Activated CD8-positive, alpha-beta T cell treated with anti-CD3 and anti-CD28 coated beads for 36 hours (primary cell): ENCODE data around the gene GSDME. TPM values are rescaled to one million over a fixed set of nuclear protein-coding genes. Genes with fewer than 3 reads are reported as not detected.
A peak's percentile ranks its signal among the peaks of the same experiment; 100 is the strongest.

Experiments used
- ATAC-seq: fragments of 200-7000 bp; cut with Tn5 transposase; one replicate; pipeline ENCODE4 v1.10.0; 2021; ENCODE audit warnings: mild to moderate bottlenecking, moderate library complexity
- CTCF ChIA-PET: fragments of 350-600 bp; sonication (Branson Sonifier 250); formaldehyde crosslinking; loops from one replicate; lab custom pipeline; 2021; ENCODE audit warnings: antibody characterized with exemption; lab: Charles Lee
- POLR2A ChIA-PET: fragments of 350-600 bp; sonication (Branson Sonifier 250); formaldehyde crosslinking; loops from one replicate; lab custom pipeline; 2021; ENCODE audit warnings: antibody characterized with exemption; lab: Charles Lee
- DNase-seq: peaks from one replicate; pipeline ENCODE4 v3.0.0-alpha.2; 2020
- H3K27ac Mint-ChIP-seq: one replicate; pipeline ENCODE4 v1.8.0; 2021; ENCODE audit warnings: mild to moderate bottlenecking, mixed read lengths
- H3K27me3 Mint-ChIP-seq: one replicate; pipeline ENCODE4 v1.8.0; 2021; ENCODE audit warnings: mixed read lengths
- H3K36me3 Mint-ChIP-seq: one replicate; pipeline ENCODE4 v1.8.0; 2021; ENCODE audit warnings: low read depth, mixed read lengths
- H3K4me1 Mint-ChIP-seq: one replicate; pipeline ENCODE4 v1.8.0; 2021; ENCODE audit warnings: low read depth, mixed read lengths
- H3K4me3 Mint-ChIP-seq: one replicate; pipeline ENCODE4 v1.8.0; 2021; ENCODE audit warnings: mild to moderate bottlenecking, moderate library complexity, mixed read lengths
- H3K9me3 Mint-ChIP-seq: one replicate; pipeline ENCODE4 v1.8.0; 2021; ENCODE audit warnings: mixed read lengths
- intact Hi-C: fragments of 100-400 bp; cut with micrococcal nuclease; formaldehyde crosslinking; loops from one replicate; pipeline ENCODE4 v1.10.0; 2022
- total RNA-seq, 2 experiments: library from RNA; stranded (reverse); gene quantifications; one replicate each; pipeline ENCODE4 v1.2.3, GENCODE V29; 2021
- TF ChIP-seq, protein P1 (sequence below): fragments of 200-600 bp; IDR thresholded peaks from one replicate; pipeline ENCODE4 v1.8.0; 2022; ENCODE audit warnings: antibody characterized with exemption, mild to moderate bottlenecking

The GSDME gene
- total RNA-seq, 2 experiments from 2014 or later: 5.2 to 6.1 TPM

DNA sequence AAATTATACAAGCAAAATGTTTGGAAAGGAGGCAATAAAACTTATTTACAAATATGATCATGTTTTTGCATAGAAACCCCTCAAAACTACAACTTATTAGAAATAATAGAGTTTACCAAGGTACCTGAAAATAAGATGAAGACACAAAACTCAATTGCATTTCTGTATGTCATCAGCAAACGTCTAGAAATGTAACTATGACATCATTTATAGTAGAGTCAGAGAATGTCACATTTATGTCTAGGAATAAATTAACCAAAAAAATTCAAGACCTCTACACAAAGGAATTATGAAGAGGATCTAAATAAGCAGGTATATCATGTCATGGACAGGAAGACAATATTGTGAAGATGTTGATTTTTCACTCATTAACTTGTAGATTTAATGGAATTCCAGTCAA lies 103.0 kb downstream of the GSDME start:
- ATAC-seq (no peak), DNase-seq (no peak)
- ChIA-PET CTCF (interaction anchor here (1.0 to 1.9 kb wide), 2 partner anchors 11 kb away, joined by 4 to 5 read pairs; no protein-coding TSS in a partner anchor), POLR2A (no interaction called here)
- H3K27me3 Mint-ChIP-seq: no peaks in the 10 kb centered on the region
- H3K4me1 Mint-ChIP-seq: peaks cover 12% of the 10 kb centered on the region
- no peak overlapping the region for H3K27ac Mint-ChIP-seq
- TF ChIP-seq, protein P1, sequence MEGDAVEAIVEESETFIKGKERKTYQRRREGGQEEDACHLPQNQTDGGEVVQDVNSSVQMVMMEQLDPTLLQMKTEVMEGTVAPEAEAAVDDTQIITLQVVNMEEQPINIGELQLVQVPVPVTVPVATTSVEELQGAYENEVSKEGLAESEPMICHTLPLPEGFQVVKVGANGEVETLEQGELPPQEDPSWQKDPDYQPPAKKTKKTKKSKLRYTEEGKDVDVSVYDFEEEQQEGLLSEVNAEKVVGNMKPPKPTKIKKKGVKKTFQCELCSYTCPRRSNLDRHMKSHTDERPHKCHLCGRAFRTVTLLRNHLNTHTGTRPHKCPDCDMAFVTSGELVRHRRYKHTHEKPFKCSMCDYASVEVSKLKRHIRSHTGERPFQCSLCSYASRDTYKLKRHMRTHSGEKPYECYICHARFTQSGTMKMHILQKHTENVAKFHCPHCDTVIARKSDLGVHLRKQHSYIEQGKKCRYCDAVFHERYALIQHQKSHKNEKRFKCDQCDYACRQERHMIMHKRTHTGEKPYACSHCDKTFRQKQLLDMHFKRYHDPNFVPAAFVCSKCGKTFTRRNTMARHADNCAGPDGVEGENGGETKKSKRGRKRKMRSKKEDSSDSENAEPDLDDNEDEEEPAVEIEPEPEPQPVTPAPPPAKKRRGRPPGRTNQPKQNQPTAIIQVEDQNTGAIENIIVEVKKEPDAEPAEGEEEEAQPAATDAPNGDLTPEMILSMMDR: no peak
- no peak overlapping the region for H3K4me3 Mint-ChIP-seq
- H3K36me3 Mint-ChIP-seq: peaks cover 23% of the 10 kb centered on the region
- intact Hi-C loops: no loop called here
- H3K9me3 Mint-ChIP-seq: no peaks in the 10 kb centered on the region

DNA sequence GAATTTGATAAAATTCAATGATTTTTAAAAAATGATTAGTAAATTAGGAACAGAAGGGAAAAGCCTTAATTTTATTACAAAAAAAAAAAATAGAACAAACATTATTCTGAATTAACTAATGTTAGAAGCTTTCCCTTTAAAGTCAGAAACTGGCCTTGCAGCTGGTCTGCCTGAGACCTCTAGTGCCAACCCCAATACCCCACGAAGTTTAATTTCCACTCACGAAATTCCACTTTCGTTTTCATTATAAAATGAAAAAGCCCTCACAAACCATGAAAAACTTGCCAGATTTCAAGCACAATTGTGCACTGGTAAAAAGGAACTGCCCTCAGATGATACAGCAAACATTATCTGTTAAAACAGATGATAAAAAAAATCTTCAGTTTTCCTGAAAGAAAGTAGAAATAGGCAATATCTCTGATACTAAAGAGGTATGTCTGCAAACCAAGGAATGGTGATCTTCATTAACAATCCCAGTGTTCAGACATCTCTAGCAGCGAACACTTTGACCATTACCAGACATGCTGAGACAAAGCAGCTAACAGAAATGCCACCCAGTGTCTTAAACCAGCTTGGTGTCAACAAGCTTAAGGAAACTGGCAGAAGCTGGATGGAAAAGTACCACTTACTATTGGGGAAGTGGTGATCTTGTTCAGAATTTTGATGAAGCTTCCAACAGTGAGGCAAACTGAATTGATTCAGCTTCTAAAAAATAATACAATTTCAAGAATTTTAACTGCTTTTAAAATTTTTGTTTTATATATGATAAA lies 103.8 kb downstream of the GSDME start:
- POLR2A ChIA-PET: no interaction called here
- H3K36me3 Mint-ChIP-seq: peaks cover 18% of the 10 kb centered on the region
- H3K27ac Mint-ChIP-seq: peak overlapping the region; percentile 30
- H3K27me3 Mint-ChIP-seq: no peaks in the 10 kb centered on the region
- peaks cover 12% of the 10 kb centered on the region for H3K4me1 Mint-ChIP-seq
- no peak for ATAC-seq
- CTCF ChIA-PET: interaction anchor here (1.9 kb wide), 1 partner anchor 12 kb away, joined by 5 read pairs; no protein-coding TSS in a partner anchor
- TF ChIP-seq, protein P1: no peak
- H3K9me3 Mint-ChIP-seq: no peaks in the 10 kb centered on the region
- no peak for DNase-seq
- peak overlapping the region; percentile 22 for H3K4me3 Mint-ChIP-seq
- intact Hi-C loops: no loop called here

DNA sequence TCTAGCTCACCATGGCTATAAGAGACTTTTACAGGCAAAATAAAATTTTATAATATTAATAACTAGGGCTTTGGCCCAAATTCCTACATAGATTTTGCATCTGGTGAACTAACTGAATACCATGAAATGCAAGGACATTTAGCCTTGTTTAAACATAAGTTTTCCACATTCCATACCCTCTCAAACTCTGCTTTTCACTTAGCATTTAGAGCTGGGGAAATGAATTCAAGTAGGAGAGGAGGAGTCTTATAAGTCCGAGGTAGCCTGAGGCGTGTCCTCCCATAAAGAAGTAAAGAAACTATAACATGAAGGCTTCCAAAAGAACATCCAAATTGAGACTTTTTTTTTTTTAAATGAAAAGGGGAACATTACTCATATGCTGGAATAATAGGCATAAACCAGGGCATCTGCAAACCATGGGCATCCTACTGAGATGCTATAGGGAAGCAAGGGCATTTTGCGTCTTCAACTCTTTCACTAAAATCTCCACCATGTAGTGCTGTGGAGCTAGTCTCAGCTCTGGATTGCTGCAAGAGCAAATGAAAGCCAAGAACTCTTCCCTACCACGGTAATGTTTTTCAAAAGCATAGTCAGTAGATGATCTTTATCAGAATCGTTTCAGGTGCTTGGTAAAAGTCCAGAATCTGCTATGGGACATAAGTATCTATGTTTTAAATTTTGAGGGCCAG lies 104.9 kb downstream of the GSDME start:
- DNase-seq: no peak
- H3K4me3 Mint-ChIP-seq: no peak overlapping the region
- H3K9me3 Mint-ChIP-seq: no peaks in the 10 kb centered on the region
- peaks cover 12% of the 10 kb centered on the region for H3K4me1 Mint-ChIP-seq
- intact Hi-C loops: no loop called here
- ChIA-PET POLR2A (no interaction called here), CTCF (interaction anchor here (1.6 to 1.9 kb wide), 2 partner anchors 13 to 78 kb away, joined by 4 to 5 read pairs; no protein-coding TSS in a partner anchor)
- H3K27ac Mint-ChIP-seq: no peak overlapping the region
- no peaks in the 10 kb centered on the region for H3K27me3 Mint-ChIP-seq
- H3K36me3 Mint-ChIP-seq: peaks cover 16% of the 10 kb centered on the region
- TF ChIP-seq, protein P1: no peak
- no peak for ATAC-seq

Other genes with a start within 250 kb of the GSDME start
- 10 to 100 TPM; 32.6 to 40.4 TPM for gene PALS2, start 184.0 kb downstream of the GSDME start, total RNA-seq
- 10 to 100 TPM; 44.6 to 45.7 TPM for gene OSBPL3, start 222.7 kb upstream of the GSDME start, total RNA-seq